ENCODE measurements around the gene FAM13B.

DNA sequence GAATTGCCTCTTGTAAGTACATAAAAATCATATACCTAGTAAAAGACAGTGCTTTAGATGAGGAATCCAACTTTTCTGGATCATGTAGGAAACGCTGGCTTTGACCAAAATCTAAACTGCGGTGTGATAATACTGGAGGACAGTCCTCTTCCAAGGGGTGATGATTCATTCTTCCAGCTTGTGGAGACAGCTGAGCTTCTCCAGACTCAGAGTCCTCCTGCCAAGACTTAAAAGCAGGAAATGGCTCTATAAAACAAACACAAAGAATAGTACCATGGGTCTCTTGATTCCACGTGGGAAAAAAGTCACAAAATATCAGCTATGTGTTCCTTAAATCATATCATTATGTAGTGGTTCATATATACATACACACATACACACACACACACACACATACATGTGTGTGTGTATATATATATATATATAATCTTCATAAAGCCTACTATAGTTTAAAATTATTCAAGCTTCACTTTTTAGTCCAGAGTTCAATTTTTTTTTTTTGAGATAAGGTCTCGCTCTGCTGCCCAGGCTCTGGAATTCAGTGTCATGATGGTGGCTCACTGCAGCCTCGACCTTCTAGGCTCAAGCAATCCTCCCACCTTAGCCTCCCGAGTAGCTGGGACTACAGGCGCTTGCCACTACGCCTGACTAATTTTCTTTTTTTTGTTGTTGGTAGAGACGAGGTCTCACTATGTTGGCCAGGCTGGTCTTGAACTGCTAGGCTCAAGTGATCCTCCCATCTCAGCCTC is 78.6 kb downstream of the FAM13B start:
- TF ChIP-seq YY1 (IDR thresholded peaks at IDR 0.05; ENCODE audit: extremely low read depth, insufficient replicate concordance, low read depth, low read length) (no peak), POLR2AphosphoS5 (IDR thresholded peaks at IDR 0.05; ENCODE audit: low read depth, low read length) (no peak), POLR2A (IDR thresholded peaks at IDR 0.05; ENCODE audit: borderline replicate concordance, extremely low read depth, insufficient read depth, insufficient read length) (no peak), RAD21 (IDR thresholded peaks at IDR 0.05; ENCODE audit: low read depth) (no peak), JUND (IDR thresholded peaks at IDR 0.05) (no peak), EZH2phosphoT487 (IDR thresholded peaks at IDR 0.05; ENCODE audit: borderline replicate concordance) (no peak), SIN3A (IDR thresholded peaks at IDR 0.05; ENCODE audit: low read depth) (no peak), EZH2 (IDR thresholded peaks at IDR 0.05) (no peak)
- TF ChIP-seq, protein P1, sequence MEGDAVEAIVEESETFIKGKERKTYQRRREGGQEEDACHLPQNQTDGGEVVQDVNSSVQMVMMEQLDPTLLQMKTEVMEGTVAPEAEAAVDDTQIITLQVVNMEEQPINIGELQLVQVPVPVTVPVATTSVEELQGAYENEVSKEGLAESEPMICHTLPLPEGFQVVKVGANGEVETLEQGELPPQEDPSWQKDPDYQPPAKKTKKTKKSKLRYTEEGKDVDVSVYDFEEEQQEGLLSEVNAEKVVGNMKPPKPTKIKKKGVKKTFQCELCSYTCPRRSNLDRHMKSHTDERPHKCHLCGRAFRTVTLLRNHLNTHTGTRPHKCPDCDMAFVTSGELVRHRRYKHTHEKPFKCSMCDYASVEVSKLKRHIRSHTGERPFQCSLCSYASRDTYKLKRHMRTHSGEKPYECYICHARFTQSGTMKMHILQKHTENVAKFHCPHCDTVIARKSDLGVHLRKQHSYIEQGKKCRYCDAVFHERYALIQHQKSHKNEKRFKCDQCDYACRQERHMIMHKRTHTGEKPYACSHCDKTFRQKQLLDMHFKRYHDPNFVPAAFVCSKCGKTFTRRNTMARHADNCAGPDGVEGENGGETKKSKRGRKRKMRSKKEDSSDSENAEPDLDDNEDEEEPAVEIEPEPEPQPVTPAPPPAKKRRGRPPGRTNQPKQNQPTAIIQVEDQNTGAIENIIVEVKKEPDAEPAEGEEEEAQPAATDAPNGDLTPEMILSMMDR (IDR thresholded peaks at IDR 0.05 in 2 of 3, conservative IDR thresholded peaks at IDR 0.05 in 1 of 3; ENCODE audit: borderline replicate concordance in 1 of 3, insufficient read depth in 1 of 3, low read depth in 2 of 3, low read length in 2 of 3) = no peak
- TF ChIP-seq, protein P2, sequence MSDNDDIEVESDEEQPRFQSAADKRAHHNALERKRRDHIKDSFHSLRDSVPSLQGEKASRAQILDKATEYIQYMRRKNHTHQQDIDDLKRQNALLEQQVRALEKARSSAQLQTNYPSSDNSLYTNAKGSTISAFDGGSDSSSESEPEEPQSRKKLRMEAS (IDR thresholded peaks at IDR 0.05) = no peak
- TF ChIP-seq, protein P3, sequence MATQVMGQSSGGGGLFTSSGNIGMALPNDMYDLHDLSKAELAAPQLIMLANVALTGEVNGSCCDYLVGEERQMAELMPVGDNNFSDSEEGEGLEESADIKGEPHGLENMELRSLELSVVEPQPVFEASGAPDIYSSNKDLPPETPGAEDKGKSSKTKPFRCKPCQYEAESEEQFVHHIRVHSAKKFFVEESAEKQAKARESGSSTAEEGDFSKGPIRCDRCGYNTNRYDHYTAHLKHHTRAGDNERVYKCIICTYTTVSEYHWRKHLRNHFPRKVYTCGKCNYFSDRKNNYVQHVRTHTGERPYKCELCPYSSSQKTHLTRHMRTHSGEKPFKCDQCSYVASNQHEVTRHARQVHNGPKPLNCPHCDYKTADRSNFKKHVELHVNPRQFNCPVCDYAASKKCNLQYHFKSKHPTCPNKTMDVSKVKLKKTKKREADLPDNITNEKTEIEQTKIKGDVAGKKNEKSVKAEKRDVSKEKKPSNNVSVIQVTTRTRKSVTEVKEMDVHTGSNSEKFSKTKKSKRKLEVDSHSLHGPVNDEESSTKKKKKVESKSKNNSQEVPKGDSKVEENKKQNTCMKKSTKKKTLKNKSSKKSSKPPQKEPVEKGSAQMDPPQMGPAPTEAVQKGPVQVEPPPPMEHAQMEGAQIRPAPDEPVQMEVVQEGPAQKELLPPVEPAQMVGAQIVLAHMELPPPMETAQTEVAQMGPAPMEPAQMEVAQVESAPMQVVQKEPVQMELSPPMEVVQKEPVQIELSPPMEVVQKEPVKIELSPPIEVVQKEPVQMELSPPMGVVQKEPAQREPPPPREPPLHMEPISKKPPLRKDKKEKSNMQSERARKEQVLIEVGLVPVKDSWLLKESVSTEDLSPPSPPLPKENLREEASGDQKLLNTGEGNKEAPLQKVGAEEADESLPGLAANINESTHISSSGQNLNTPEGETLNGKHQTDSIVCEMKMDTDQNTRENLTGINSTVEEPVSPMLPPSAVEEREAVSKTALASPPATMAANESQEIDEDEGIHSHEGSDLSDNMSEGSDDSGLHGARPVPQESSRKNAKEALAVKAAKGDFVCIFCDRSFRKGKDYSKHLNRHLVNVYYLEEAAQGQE (IDR thresholded peaks at IDR 0.05; ENCODE audit: low read depth) = no peak
- TF ChIP-seq, protein P4, sequence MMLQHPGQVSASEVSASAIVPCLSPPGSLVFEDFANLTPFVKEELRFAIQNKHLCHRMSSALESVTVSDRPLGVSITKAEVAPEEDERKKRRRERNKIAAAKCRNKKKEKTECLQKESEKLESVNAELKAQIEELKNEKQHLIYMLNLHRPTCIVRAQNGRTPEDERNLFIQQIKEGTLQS (IDR thresholded peaks at IDR 0.05) = no peak
